Glutamatergic neuron (in vitro differentiated cells): Measurements from ENCODE around the gene AMN1. TPM values are rescaled to one million over a fixed set of nuclear protein-coding genes. Genes with fewer than 3 reads are reported as not detected.

Experiments
- DNase-seq: peaks from one replicate; pipeline ENCODE4 v3.0.0; 2022
- H3K27ac Mint-ChIP-seq: one replicate; pipeline ENCODE4 v1.8.0; 2020; ENCODE audit warnings: mild to moderate bottlenecking, mixed read lengths, inconsistent platforms; ENCODE audit not compliant: unreplicated experiment
- H3K27me3 Mint-ChIP-seq: one replicate; pipeline ENCODE4 v1.8.0; 2020; ENCODE audit warnings: mild to moderate bottlenecking, moderate library complexity, mixed read lengths, inconsistent platforms; ENCODE audit not compliant: unreplicated experiment
- H3K36me3 Mint-ChIP-seq: one replicate; pipeline ENCODE4 v1.8.0; 2020; ENCODE audit warnings: mild to moderate bottlenecking, mixed read lengths, inconsistent platforms; ENCODE audit not compliant: unreplicated experiment
- H3K4me1 Mint-ChIP-seq: one replicate; pipeline ENCODE4 v1.8.0; 2020; ENCODE audit warnings: mild to moderate bottlenecking, low read depth, mixed read lengths, inconsistent platforms; ENCODE audit not compliant: unreplicated experiment
- H3K4me3 Mint-ChIP-seq: one replicate; pipeline ENCODE4 v1.8.0; 2020; ENCODE audit warnings: mild to moderate bottlenecking, mixed read lengths, inconsistent platforms; ENCODE audit not compliant: unreplicated experiment
- H3K9me3 Mint-ChIP-seq: one replicate; pipeline ENCODE4 v1.8.0; 2020; ENCODE audit warnings: mild to moderate bottlenecking, moderate library complexity, mixed read lengths, inconsistent platforms; ENCODE audit not compliant: unreplicated experiment
- total RNA-seq: library from RNA; stranded (reverse); fragmentation: NEBNext Ultra II Directional; extraction: Animal tissue kit (Norgen Biotek cat#: 25700); gene quantifications from one replicate; pipeline ENCODE4 v1.2.1, GENCODE V29; 2021; ENCODE audit not compliant: unreplicated experiment
- TF ChIP-seq, protein P1 (sequence below): fragments of 200-600 bp; sonication (generic); IDR thresholded peaks from one replicate; pipeline ENCODE4 v1.5.0; 2021; ENCODE audit not compliant: partially characterized antibody, unreplicated experiment

Gene AMN1
- total RNA-seq, 1 donor from 2014 or later = 12.6 TPM

DNA sequence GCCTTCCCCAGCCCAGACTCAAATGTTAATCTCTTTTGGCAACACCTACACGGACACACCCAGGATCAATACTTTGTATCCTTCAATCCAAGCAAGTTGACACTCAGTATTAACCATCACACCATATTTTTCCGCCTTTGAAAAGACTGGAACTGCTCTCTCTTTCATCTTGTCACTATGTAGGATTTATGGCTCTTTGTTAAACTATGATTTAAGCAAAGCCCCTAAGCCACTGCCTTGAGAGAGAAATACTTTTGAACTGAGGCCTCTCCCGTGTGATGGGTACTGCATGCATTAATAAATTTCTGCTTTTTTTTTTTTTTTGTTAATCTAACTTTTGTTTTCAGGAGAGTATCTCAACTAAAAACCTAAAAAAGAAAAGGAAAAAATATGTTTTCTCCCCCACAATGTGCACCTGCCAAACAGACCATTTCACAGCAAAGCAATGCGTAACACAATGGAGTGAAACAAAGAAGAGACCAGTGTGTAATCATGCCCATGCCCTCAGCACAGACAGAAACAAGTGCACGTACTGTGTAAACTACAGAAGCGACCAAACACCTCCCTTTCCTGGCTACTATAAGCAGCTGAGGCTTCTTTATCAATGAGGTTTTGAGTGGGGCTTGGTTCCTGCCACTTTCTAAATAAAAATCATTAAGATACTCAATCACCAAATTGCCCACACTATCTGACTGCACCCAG, 97.6 kb downstream of the AMN1 start:
- H3K4me1 Mint-ChIP-seq = peaks cover 7% of the 10 kb centered on the region
- peaks cover 2% of the 10 kb centered on the region for H3K27me3 Mint-ChIP-seq
- DNase-seq = no peak
- no peak overlapping the region for H3K27ac Mint-ChIP-seq
- H3K36me3 Mint-ChIP-seq = no peaks in the 10 kb centered on the region
- no peak overlapping the region for H3K4me3 Mint-ChIP-seq
- TF ChIP-seq, protein P1, sequence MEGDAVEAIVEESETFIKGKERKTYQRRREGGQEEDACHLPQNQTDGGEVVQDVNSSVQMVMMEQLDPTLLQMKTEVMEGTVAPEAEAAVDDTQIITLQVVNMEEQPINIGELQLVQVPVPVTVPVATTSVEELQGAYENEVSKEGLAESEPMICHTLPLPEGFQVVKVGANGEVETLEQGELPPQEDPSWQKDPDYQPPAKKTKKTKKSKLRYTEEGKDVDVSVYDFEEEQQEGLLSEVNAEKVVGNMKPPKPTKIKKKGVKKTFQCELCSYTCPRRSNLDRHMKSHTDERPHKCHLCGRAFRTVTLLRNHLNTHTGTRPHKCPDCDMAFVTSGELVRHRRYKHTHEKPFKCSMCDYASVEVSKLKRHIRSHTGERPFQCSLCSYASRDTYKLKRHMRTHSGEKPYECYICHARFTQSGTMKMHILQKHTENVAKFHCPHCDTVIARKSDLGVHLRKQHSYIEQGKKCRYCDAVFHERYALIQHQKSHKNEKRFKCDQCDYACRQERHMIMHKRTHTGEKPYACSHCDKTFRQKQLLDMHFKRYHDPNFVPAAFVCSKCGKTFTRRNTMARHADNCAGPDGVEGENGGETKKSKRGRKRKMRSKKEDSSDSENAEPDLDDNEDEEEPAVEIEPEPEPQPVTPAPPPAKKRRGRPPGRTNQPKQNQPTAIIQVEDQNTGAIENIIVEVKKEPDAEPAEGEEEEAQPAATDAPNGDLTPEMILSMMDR = no peak
- peaks cover 2% of the 10 kb centered on the region for H3K9me3 Mint-ChIP-seq

DNA sequence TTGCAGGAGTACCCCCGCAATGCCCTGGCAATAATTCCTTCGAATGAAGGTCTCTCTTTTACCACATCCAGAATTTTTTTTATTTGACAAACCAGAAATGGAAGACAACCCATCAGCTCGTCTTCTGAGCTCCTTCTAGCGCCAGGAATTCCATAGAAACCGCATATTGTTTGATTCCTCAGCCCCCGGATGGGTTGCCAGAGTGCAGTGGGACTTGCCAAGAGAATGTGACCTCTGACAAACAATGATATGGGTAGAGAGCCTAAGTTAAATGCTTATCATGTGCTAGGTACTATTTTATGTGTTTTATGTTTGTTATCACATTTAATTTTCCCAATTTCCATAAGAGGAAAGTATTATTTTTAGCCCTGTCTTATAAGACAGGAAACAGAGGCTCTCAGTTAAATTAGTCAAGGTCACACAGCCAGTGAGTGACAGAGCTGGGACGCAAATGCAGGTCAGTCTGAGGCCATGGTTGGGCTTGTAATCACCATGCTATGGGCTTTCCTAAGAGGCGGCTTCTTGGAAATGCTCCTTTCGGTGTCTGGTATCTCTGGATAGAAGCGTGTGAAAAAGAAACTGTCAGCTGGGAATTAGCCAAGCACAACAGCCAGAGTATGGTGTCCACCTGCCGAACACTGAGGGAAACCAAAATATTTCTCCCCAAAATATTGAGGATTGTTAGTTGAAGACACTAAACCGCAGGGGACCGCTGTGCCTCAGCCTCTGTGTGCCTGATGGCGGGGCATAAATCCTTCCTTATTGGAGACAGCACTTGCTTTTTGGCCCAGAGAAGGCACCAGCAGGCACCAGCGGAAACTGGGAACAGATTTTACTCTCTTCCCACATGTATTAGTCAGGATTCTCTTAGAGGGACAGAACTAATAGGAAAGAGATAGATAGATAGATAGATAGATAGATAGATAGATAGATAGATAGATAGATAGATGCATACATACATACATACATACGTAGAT, 98.8 kb downstream of the AMN1 start:
- TF ChIP-seq, protein P1 = no peak
- DNase-seq = no peak
- H3K27ac Mint-ChIP-seq = no peak overlapping the region
- no peak overlapping the region for H3K4me3 Mint-ChIP-seq
- peaks cover 7% of the 10 kb centered on the region for H3K4me1 Mint-ChIP-seq
- peaks cover 2% of the 10 kb centered on the region for H3K9me3 Mint-ChIP-seq
- H3K36me3 Mint-ChIP-seq = no peaks in the 10 kb centered on the region
- peaks cover 2% of the 10 kb centered on the region for H3K27me3 Mint-ChIP-seq

GRCh38 chr12:31627456-31628054, 101.3 kb downstream of the AMN1 start:
- Mint-ChIP-seq H3K27me3 (no peaks in the 10 kb centered on the region), H3K4me3 (no peak overlapping the region)

GRCh38 chr12:31626270-31626995, 102.4 kb downstream of the AMN1 start:
- Mint-ChIP-seq H3K4me3 (no peak overlapping the region), H3K27ac (no peak overlapping the region), H3K4me1 (peaks cover 7% of the 10 kb centered on the region), H3K9me3 (peaks cover 2% of the 10 kb centered on the region), H3K36me3 (no peaks in the 10 kb centered on the region), H3K27me3 (no peaks in the 10 kb centered on the region)
- TF ChIP-seq, protein P1 = no peak
- DNase-seq = no peak

More at GRCh38 chr12:31627456-31628054, 101.3 kb downstream of the AMN1 start:
- peaks cover 2% of the 10 kb centered on the region for H3K9me3 Mint-ChIP-seq
- TF ChIP-seq, protein P1 = no peak
- no peaks in the 10 kb centered on the region for H3K36me3 Mint-ChIP-seq
- peaks cover 7% of the 10 kb centered on the region for H3K4me1 Mint-ChIP-seq
- no peak for DNase-seq
- no peak overlapping the region for H3K27ac Mint-ChIP-seq
